GM21576 (cell line): ENCODE results near the gene RNF152.

Source experiments
- ATAC-seq: cut with Tn5 transposase; IDR thresholded peaks from one replicate; pipeline ENCODE4 v1.9.1; 2021; ENCODE audit warnings: mild to moderate bottlenecking, moderate library complexity; ENCODE audit not compliant: unreplicated experiment

RNF152 gene

GRCh38 chr18:61892683-61893308 lies at the start of gene RNF152:
Gene RNF152 (minus strand): TSS chr18:61893007. CDS start chr18:61816463, 76,544 bp downstream.
- ATAC-seq, result no peak

DNA sequence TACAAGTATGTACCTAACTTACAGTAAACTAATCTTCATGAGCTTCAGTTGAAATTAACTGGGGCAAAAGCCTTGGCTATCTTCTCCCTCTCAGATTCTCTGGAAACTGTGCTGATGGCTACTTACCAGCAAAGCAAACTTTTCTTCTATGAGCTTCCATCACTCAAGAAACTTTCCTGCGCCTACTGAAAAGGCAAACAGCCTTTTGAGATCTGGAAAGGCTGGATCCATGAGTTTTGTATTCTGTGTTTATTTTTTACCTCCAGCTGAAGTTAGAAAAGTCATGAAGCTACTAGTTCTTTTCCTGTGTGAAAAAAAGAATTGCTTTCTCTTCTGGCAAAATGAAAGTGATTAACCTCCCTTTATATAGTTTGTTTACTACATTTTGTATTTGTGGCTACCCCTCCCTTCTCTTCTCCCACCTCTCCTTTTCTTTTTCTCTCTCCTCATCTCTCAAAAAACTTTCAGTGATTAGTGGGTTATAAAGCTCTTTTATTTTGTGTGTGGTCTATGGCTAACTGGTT lies 49.2 kb upstream of the RNF152 start:
- ATAC-seq, result no peak

- no peak for ATAC-seq
Observed at GRCh38 chr18:61939046-61939674, 46.4 kb upstream of the RNF152 start.

- ATAC-seq, result no peak
Observed at GRCh38 chr18:61935362-61935761, 42.6 kb upstream of the RNF152 start.

DNA sequence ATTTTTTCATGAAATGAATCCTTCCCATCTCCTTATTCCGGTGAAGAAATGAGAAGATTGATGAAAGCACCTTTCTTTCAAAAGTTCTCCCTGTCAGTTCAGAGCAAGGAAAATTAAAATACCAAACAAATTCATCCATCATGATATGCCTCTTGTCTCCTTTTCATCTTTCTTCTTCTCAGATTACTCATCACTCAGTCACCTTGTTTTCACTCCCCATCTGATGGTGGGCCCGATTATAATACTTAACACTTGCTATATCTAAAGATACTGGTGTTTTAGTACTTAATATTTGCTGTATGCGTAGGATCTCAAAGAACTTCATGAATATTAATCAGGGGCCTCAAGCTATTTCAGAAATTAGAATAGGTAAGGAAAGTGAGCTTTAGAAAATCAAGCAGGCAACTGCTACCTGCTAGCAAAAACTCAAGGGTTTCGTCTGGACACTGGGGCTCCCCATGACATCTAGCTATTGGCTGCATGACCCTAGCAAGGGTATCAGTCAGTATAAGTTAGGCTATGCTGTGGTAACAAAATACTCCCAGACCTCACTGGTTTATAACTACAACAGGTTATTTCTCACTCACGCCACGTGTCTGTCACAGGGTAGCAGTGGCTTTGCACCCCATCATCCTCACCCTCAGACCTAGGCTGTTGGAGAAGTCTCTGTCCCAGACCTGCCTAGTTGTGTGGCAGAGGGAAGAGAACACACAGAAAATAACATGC lies 39.0 kb upstream of the RNF152 start:
- ATAC-seq, result no peak

- no peak for ATAC-seq
Observed at GRCh38 chr18:61929881-61930640, 37.3 kb upstream of the RNF152 start.

GRCh38 chr18:61926532-61926931 lies 33.7 kb upstream of the RNF152 start:
- ATAC-seq, result no peak

DNA sequence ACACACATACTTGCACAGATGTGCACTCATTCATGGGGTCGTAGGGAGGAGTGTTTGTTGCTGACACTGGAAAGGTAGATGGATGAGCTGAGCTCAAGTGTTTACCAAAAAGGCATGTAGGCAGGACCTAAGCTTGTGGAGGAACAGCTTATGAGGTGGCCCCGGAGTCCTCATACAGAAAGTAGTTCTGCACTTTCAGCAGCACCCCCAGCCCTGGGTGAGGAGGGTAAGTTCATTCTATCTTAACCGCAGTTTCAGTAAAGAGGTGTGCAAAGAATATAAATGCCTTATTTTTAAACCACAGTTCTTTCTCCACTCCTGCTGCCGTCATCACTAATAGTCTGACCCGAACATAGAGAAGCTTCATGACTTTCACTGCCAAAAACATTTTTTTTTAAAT lies 31.7 kb upstream of the RNF152 start:
- no peak for ATAC-seq

GRCh38 chr18:61922435-61922834 lies 29.6 kb upstream of the RNF152 start:
- ATAC-seq, result no peak

DNA sequence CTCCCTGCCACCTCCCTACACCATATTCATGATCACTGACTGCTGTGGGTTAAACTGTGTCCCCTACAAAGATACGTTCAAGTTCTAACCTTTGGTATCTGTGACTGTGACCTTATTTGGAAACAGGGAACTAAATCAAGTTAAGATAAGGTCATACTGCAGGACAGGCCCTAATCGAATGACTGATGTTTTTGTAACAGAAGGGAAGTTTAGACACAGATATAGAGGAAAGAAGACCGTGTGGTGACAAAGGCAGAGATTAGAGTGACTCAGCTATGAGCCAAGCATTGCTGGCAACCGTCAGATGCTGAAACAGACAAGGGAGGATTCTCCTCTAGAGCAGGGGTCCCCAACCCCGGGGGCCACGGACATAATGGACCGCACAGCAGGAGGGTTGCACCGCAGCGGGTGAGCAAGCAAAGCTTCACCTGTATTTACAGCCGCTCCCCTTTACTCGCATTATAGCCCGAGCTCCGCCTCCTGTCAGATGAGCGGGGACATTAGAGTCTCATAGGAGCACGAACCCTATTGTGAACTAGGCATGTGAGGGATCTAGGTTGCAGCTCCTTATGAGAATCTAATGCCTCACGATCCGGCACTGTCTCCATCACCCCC lies 28.9 kb upstream of the RNF152 start:
- no peak for ATAC-seq

GRCh38 chr18:61917818-61918217 lies 25.0 kb upstream of the RNF152 start:
- no peak for ATAC-seq

GRCh38 chr18:61912476-61912875 lies 19.7 kb upstream of the RNF152 start:
- no peak for ATAC-seq

- no peak for ATAC-seq
Observed at GRCh38 chr18:61910101-61910500, 17.3 kb upstream of the RNF152 start.

- ATAC-seq, result no peak
Observed at GRCh38 chr18:61908661-61909060, 15.9 kb upstream of the RNF152 start.

DNA sequence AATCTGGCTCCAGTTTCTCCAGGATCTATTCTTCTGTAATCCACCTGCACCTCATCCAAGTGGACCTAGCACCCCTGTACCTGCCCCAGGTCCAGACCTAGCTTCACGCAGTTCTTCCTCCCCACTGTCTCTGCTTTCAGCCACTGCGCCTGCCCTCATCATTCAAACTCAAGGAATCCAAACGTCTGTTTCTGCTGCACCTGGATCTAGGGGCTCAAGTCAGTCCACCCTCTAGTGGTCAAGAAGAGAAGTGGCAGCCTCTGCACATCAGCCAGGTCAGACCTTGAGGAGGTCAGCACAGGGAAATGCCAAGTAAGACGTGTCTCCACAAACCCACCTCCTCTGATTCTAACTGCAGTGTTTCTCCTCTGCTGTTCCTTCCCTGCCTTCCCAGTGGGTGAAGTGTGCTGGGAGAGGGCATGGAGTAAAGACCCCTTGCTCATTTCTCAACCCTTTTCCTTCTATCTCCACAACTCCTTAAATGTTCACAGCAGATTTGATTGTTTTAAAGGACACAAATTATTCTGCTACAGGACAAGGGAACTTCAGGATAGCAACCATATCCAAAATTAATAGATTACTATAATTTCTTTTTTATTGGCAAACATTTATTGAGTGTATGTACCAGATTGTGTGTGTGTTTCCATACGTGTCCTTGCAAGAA lies 8.6 kb upstream of the RNF152 start:
- ATAC-seq, result peak; percentile 99

DNA sequence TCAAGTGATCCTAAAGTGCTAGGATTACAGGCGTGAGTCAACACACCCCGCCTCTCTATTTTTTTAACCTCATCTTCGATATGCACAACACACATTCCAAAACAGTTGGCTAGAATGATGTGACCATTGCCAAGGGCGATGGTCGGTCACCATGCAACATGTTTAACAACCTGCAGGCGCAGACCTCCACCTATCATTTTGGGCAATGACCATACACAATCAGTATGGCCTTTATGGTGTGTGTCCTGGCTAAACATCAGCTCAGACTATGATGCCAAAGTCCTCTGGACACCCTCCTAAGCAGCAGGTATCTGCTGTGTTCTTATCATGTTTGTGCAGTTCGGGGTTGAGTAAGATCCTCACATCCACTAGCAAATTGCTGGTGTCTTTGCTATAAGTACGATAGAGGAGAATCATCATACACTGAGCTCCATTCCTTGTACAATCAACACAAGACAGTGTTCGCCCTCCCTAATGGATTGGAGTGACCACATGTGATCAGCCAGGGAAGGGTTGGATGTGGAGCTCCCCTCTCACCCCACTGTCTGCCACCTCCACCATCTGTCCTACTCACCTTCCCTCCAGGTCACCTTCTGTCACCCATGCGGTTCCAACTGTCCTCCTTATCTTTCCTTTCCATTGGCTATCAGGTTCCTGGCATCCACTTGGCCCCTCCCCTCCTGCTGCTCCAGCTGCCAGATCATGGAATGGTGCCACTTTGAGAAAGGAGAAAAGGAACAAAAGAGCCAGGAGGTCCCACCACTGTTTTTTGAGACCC lies 7.9 kb upstream of the RNF152 start:
- ATAC-seq, result no peak

GRCh38 chr18:61898640-61899101 lies 5.9 kb upstream of the RNF152 start:
- no peak for ATAC-seq

- no peak for ATAC-seq
Observed at GRCh38 chr18:61896757-61897156, 4.0 kb upstream of the RNF152 start.

DNA sequence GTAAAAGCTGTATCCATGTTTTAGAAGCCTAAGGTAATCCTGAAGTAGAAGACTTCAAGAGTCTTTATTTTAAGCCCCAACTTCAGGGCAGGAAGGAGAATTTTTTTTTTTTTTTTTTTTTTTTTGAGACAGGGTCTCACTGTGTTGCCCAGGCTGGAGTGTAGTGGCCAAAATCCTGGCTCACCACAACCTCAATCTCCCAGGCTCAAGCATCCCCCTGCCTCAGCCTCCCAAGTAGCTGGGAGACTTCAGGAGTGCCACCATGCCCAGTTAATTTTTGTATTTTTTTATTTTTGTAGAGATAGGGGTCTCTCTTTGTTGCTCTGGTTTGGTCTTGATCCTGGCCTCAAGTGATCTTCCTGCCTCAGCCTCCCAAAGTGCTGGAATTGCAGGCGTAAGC lies 3.3 kb upstream of the RNF152 start:
- ATAC-seq, result no peak
